H9 (cell line): ENCODE data around the gene BRINP2. TPM values are rescaled to one million over a fixed set of nuclear protein-coding genes. Genes with fewer than 3 reads are reported as not detected.

Experiments used
- DNase-seq: peaks from one replicate; pipeline ENCODE4 v3.0.0-alpha.2; 2017
- H2AFZ ChIP-seq: one replicate; pipeline ENCODE4 v1.6.1; 2013; ENCODE audit warnings: mild to moderate bottlenecking, low read length, control low read depth, moderate library complexity
- H2AK5ac ChIP-seq: 2 replicates; pipeline ENCODE4 v1.6.1; 2013; ENCODE audit warnings: low read length, control low read depth, mixed read lengths; ENCODE audit not compliant: insufficient read length
- H2BK120ac ChIP-seq: one replicate; pipeline ENCODE4 v1.6.1; 2013; ENCODE audit warnings: low read depth, mild to moderate bottlenecking, low read length, control low read depth, inconsistent platforms; ENCODE audit not compliant: poor library complexity, severe bottlenecking
- H2BK12ac ChIP-seq: 2 replicates; pipeline ENCODE4 v1.6.1; 2013; ENCODE audit warnings: low read length, control low read depth, mixed read lengths, low read depth; ENCODE audit not compliant: insufficient read length
- H2BK15ac ChIP-seq: 2 replicates; pipeline ENCODE4 v1.6.1; 2013; ENCODE audit warnings: low read depth, low read length, control low read depth
- H2BK20ac ChIP-seq: one replicate; pipeline ENCODE4 v1.6.1; 2013; ENCODE audit warnings: low read depth, mild to moderate bottlenecking, low read length, control low read depth, inconsistent platforms; ENCODE audit not compliant: poor library complexity, severe bottlenecking
- H2BK5ac ChIP-seq: 2 replicates; pipeline ENCODE4 v1.6.1; 2013; ENCODE audit warnings: low read length, control low read depth, mixed read lengths; ENCODE audit not compliant: insufficient read length
- H3K14ac ChIP-seq: 2 replicates; pipeline ENCODE4 v1.6.1; 2013; ENCODE audit warnings: low read length, control low read depth; ENCODE audit not compliant: insufficient read depth
- H3K18ac ChIP-seq: 2 replicates; pipeline ENCODE4 v1.6.1; 2013; ENCODE audit warnings: low read depth, mild to moderate bottlenecking, mixed read lengths, low read length, control low read depth; ENCODE audit not compliant: insufficient read length
- H3K23ac ChIP-seq: 2 replicates; pipeline ENCODE4 v1.6.1; 2013; ENCODE audit warnings: low read length, control low read depth, mixed read lengths, low read depth; ENCODE audit not compliant: insufficient read length
- H3K23me2 ChIP-seq: 2 replicates; pipeline ENCODE4 v1.6.1; 2013; ENCODE audit warnings: low read depth, mild to moderate bottlenecking, mixed read lengths, low read length, control low read depth; ENCODE audit not compliant: insufficient read length, poor library complexity, severe bottlenecking
- H3K27ac ChIP-seq: 2 replicates; pipeline ENCODE4 v1.5.1; 2013; ENCODE audit warnings: low read length, control low read depth, mixed read lengths, low read depth; ENCODE audit not compliant: insufficient read length
- H3K27me3 ChIP-seq: 2 replicates; pipeline ENCODE4 v1.6.1; 2013; ENCODE audit warnings: low read length, control low read depth, inconsistent platforms; ENCODE audit not compliant: insufficient read depth
- H3K4ac ChIP-seq: 2 replicates; pipeline ENCODE4 v1.6.1; 2013; ENCODE audit warnings: low read depth, mild to moderate bottlenecking, control low read depth, inconsistent platforms, low read length, moderate library complexity
- H3K4me1 ChIP-seq: 2 replicates; pipeline ENCODE4 v1.6.1; 2013; ENCODE audit warnings: low read length, control low read depth, inconsistent platforms; ENCODE audit not compliant: insufficient read depth
- H3K4me2 ChIP-seq: 2 replicates; pipeline ENCODE4 v1.6.1; 2013; ENCODE audit warnings: low read length, control low read depth, mixed read lengths; ENCODE audit not compliant: insufficient read length, insufficient read depth
- H3K56ac ChIP-seq: 2 replicates; pipeline ENCODE4 v1.6.1; 2013; ENCODE audit warnings: low read depth, mild to moderate bottlenecking, mixed read lengths, low read length, control low read depth; ENCODE audit not compliant: insufficient read length
- H3K79me1 ChIP-seq: 2 replicates; pipeline ENCODE4 v1.6.1; 2013; ENCODE audit warnings: low read depth, mild to moderate bottlenecking, moderate library complexity, low read length, control low read depth, inconsistent platforms; ENCODE audit not compliant: insufficient read depth, poor library complexity, severe bottlenecking
- H3K79me2 ChIP-seq: 2 replicates; pipeline ENCODE4 v1.6.1; 2013; ENCODE audit warnings: low read length, control low read depth, inconsistent platforms; ENCODE audit not compliant: insufficient read depth
- H3K9ac ChIP-seq: 2 replicates; pipeline ENCODE4 v1.6.1; 2013; ENCODE audit warnings: low read length, control low read depth, mixed read lengths; ENCODE audit not compliant: insufficient read length; ENCODE audit errors: extremely low read depth
- H3K9me3 ChIP-seq: one replicate; pipeline ENCODE4 v1.6.1; 2013; ENCODE audit warnings: low read depth, low read length, inconsistent platforms; ENCODE audit not compliant: control insufficient read depth
- H3T11ph ChIP-seq: one replicate; pipeline ENCODE4 v1.6.1; 2013; ENCODE audit warnings: mild to moderate bottlenecking, low read length, control low read depth, inconsistent platforms
- H4K20me1 ChIP-seq: one replicate; pipeline ENCODE4 v1.6.1; 2013; ENCODE audit not compliant: control insufficient read depth, insufficient read length, insufficient read depth
- H4K5ac ChIP-seq: 2 replicates; pipeline ENCODE4 v1.6.1; 2013; ENCODE audit warnings: low read depth, mild to moderate bottlenecking, mixed read lengths, low read length, control low read depth; ENCODE audit not compliant: insufficient read length
- H4K8ac ChIP-seq: replicated peaks from 2 replicates; pipeline ENCODE4 v1.6.1; 2013; ENCODE audit warnings: low read length, control low read depth, mixed read lengths, low read depth; ENCODE audit not compliant: insufficient read length
- H4K91ac ChIP-seq: 2 replicates; pipeline ENCODE4 v1.6.1; 2013; ENCODE audit warnings: low read depth, mild to moderate bottlenecking, moderate library complexity, mixed read lengths, low read length, control low read depth; ENCODE audit not compliant: insufficient read length
- H3K27ac Mint-ChIP-seq, 3 experiments: 2 replicates in 2 of 3; 3 replicates in 1 of 3; pipeline ENCODE4 v1.8.0; 2020 to 2021; ENCODE audit warnings: mixed read lengths in 3 of 3, mild to moderate bottlenecking in 1 of 3, moderate library complexity in 1 of 3
- H3K27me3 Mint-ChIP-seq: 2 replicates; pipeline ENCODE4 v1.8.0; 2021; ENCODE audit warnings: low read depth, mild to moderate bottlenecking, moderate library complexity, mixed read lengths
- H3K36me3 Mint-ChIP-seq, 3 experiments: 2 replicates in 2 of 3; 3 replicates in 1 of 3; pipeline ENCODE4 v1.8.0; 2020 to 2021; ENCODE audit warnings: low read depth in 3 of 3, mixed read lengths in 3 of 3; ENCODE audit not compliant: insufficient read depth in 1 of 3
- H3K4me1 Mint-ChIP-seq, 2 experiments: 2 replicates each; pipeline ENCODE4 v1.8.0; 2020; ENCODE audit warnings: mixed read lengths in 2 of 2
- H3K4me3 Mint-ChIP-seq, 2 experiments: 2 replicates in 1 of 2; 3 replicates in 1 of 2; pipeline ENCODE4 v1.8.0; 2020 to 2021; ENCODE audit warnings: mild to moderate bottlenecking in 2 of 2, mixed read lengths in 2 of 2, moderate library complexity in 1 of 2
- H3K9me3 Mint-ChIP-seq, 2 experiments: 2 replicates in 1 of 2; 3 replicates in 1 of 2; pipeline ENCODE4 v1.8.0; 2020; ENCODE audit warnings: mild to moderate bottlenecking in 2 of 2, mixed read lengths in 2 of 2, moderate library complexity in 1 of 2
- WGBS: extraction: QIAGEN DNeasy Blood & Tissue Kit; methylation state at CpG from one replicate; pipeline ENCODE4 v1.1.7; 2013; ENCODE audit warnings: missing lambda C conversion rate, low lambda C conversion rate, mixed read lengths; ENCODE audit not compliant: insufficient read length; ENCODE audit errors: extremely low coverage; 5-methylcytosine and 5-hydroxymethylcytosine counted together
- total RNA-seq: library from RNA; stranded (reverse); gene quantifications from 2 replicates; pipeline ENCODE4 v1.2.1, GENCODE V29; 2021
- TF ChIP-seq, protein P1 (sequence below): fragments of 200-600 bp; sonication (generic); conservative IDR thresholded peaks from 3 replicates; pipeline ENCODE4 v1.8.0; 2021; ENCODE audit warnings: antibody characterized with exemption, mild to moderate bottlenecking

The BRINP2 gene
- total RNA-seq, 1 experiment from 2014 or later, result not detected

DNA sequence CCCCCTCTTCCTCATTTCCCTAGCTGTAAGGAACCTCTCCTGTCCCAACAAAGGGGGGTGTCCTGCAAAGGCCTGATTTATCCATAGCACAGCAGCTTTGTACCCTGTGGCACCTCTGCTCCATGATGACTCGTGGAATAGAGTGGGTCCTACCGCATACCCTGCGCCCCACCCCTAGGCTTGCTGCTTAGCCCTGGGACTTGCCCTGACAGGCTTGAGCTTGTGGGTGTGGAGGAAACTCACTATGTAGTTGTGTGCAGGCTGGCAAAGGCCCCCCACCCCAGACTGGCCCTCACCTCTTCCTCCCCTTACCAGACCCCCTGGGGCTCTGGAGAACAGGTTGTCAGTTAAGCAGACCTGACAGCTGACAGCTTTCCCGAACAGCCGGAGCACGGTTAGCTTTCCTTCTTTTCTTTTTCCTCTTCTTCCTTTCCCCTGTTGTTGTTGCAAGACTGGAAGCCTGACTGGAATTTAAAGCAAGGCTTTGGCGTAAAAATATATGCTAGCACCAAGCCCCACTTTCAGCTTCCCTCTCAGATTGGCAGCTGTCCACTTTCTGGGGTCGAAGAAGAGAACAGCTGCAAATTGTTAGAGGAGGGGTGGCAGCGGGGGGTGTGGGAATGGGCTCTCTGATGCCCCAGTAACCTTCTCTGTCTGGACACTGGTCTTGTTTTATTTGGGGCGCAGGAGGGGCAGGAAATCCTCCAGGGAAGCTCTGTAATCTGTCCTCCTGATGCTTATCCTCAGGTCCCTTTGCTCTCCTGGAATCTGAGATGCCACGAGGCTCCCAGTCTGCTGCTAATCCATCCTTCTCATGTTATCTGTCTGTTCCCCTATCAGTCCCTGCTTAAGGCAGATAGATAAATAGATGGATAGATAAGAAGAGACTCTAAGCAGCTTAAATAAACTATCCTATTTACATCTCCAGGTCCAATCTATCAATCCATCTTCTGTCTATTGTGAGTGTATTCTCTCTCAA lies 134.6 kb downstream of the BRINP2 start:
- H3K18ac ChIP-seq, result no peak overlapping the region
- no peak overlapping the region for H4K91ac ChIP-seq
- no peaks in the 10 kb centered on the region for H3K4me1 ChIP-seq
- WGBS, result no CpG with 5 or more reads among the region's 11 CpGs
- Mint-ChIP-seq H3K4me3 (no peak overlapping the region), H3K4me1 (peaks cover 6 to 9% of the 10 kb centered on the region in 2 experiments), H3K27ac (no peak overlapping the region), H3K9me3 (no peaks in the 10 kb centered on the region), H3K27me3 (no peaks in the 10 kb centered on the region; the same call in 1 of the 2 replicates), H3K36me3 (no peaks in the 10 kb centered on the region)
- DNase-seq, result no peak
- H3K56ac ChIP-seq, result no peak overlapping the region
- no peak overlapping the region for H2AFZ ChIP-seq
- no peak overlapping the region for H3K9ac ChIP-seq
- no peak overlapping the region for H2BK15ac ChIP-seq
- no peak overlapping the region for H3K27ac ChIP-seq
- no peak overlapping the region for H4K8ac ChIP-seq
- H3T11ph ChIP-seq, result no peak overlapping the region
- H3K23ac ChIP-seq, result no peak overlapping the region
- no peaks in the 10 kb centered on the region for H4K20me1 ChIP-seq
- TF ChIP-seq, protein P1, sequence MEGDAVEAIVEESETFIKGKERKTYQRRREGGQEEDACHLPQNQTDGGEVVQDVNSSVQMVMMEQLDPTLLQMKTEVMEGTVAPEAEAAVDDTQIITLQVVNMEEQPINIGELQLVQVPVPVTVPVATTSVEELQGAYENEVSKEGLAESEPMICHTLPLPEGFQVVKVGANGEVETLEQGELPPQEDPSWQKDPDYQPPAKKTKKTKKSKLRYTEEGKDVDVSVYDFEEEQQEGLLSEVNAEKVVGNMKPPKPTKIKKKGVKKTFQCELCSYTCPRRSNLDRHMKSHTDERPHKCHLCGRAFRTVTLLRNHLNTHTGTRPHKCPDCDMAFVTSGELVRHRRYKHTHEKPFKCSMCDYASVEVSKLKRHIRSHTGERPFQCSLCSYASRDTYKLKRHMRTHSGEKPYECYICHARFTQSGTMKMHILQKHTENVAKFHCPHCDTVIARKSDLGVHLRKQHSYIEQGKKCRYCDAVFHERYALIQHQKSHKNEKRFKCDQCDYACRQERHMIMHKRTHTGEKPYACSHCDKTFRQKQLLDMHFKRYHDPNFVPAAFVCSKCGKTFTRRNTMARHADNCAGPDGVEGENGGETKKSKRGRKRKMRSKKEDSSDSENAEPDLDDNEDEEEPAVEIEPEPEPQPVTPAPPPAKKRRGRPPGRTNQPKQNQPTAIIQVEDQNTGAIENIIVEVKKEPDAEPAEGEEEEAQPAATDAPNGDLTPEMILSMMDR, result no peak
- H2BK12ac ChIP-seq, result no peak overlapping the region
- no peak overlapping the region for H3K4me2 ChIP-seq
- H3K14ac ChIP-seq, result no peak overlapping the region
- no peak overlapping the region for H3K4ac ChIP-seq
- H2BK120ac ChIP-seq, result no peak overlapping the region
- no peaks in the 10 kb centered on the region for H3K27me3 ChIP-seq
- H4K5ac ChIP-seq, result no peak overlapping the region
- no peaks in the 10 kb centered on the region for H3K23me2 ChIP-seq
- no peaks in the 10 kb centered on the region for H3K79me2 ChIP-seq
- H2AK5ac ChIP-seq, result no peak overlapping the region
- H3K79me1 ChIP-seq, result no peaks in the 10 kb centered on the region
- no peaks in the 10 kb centered on the region for H3K9me3 ChIP-seq
- H2BK5ac ChIP-seq, result no peak overlapping the region
- H2BK20ac ChIP-seq, result no peak overlapping the region
